GM12891 (cell line): Measurements from ENCODE around the gene RTKN.

Experiments used
- PAX5 ChIP-seq: IDR thresholded peaks from 2 replicates; pipeline ENCODE4 v1.6.1; 2011; ENCODE audit warnings: low read length, moderate library complexity, mild to moderate bottlenecking; ENCODE audit not compliant: insufficient read depth, severe bottlenecking
- POLR2A ChIP-seq: IDR thresholded peaks from 2 replicates; pipeline ENCODE4 v1.6.1; 2011; ENCODE audit warnings: low read depth, low read length, control low read depth
- POLR2AphosphoS5 ChIP-seq: IDR thresholded peaks from 2 replicates; pipeline ENCODE4 v1.6.1; 2011; ENCODE audit warnings: low read depth, low read length, control low read depth
- POU2F2 ChIP-seq: IDR thresholded peaks from 2 replicates; pipeline ENCODE4 v1.6.1; 2011; ENCODE audit warnings: low read depth, mild to moderate bottlenecking, control low read depth, low read length, moderate library complexity
- SPI1 ChIP-seq: IDR thresholded peaks from 2 replicates; pipeline ENCODE4 v1.6.1; 2011; ENCODE audit warnings: low read depth, low read length, control low read depth
- TAF1 ChIP-seq: IDR thresholded peaks from 2 replicates; pipeline ENCODE4 v1.6.1; 2011; ENCODE audit warnings: low read depth, low read length, control low read depth

DNA sequence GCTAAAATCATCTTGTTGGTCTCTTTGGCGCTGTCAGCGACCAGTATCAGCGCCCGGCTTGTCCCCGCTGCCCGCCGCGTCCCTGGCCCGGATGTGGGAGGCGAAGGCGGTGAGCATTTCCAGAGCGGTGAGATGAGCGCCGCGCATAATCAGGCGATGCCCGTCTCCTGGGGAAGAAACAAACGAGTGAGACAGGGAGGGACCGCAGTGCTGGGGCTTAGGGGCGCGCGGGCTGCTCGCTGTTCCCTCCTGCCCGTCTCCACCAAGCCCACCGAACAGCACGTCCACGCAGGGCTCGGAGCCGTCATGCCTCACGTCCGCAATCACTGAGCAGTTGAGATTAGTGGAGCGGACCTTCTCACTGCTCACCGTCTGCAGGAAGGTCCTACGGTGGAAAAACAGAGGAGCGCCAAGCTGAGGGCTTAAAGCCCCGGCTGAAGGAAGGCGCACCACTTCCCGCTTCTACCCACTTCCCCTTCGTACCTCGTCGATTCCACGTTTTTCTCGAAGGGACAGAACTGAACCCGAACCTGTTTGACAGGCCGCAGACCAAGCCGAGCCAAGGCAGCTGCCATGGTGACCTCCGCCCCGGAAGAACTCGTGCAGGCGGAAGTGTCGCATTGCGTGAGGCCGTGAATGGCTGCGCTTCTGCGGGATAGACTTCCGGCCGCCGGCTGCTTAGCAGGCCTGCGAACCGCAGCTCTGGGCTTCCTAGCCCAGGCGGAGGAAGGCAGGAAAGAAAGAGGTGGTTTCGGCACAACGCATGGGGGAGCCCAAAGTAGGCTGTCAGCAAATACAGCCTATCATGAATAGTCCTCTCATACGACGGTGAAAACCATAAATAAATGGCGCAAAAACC is 30.6 kb upstream of the RTKN start, which contains the start of gene MRPL53:
- TF ChIP-seq POLR2AphosphoS5 = peak; percentile 97
- TF ChIP-seq POLR2A = peak; percentile 97
- peak; percentile 84 for TF ChIP-seq TAF1
- TF ChIP-seq POU2F2 = peak; percentile 86
- TF ChIP-seq PAX5 = peak; percentile 62
- TF ChIP-seq SPI1 = peak; percentile 18; the same call in 1 of the 2 replicates
